ENCODE data around the gene ORMDL3.

ORMDL3 gene

GRCh38 chr17:39938140-39938869 is 10.9 kb upstream of the ORMDL3 start:
- H3K36me3 Mint-ChIP-seq (ENCODE audit: low read depth), result no peaks in the 10 kb centered on the region
- no peaks in the 10 kb centered on the region for H3K27me3 Mint-ChIP-seq
- H3K27ac Mint-ChIP-seq, result no peak overlapping the region
- H3K4me1 Mint-ChIP-seq (ENCODE audit: low read depth), result peaks cover 17% of the 10 kb centered on the region
- no peak overlapping the region for H3K4me3 Mint-ChIP-seq
- no peaks in the 10 kb centered on the region for H3K9me3 Mint-ChIP-seq
- DNase-seq, result no peak

GRCh38 chr17:39937447-39937846 is 10.0 kb upstream of the ORMDL3 start:
- Mint-ChIP-seq H3K4me1 (ENCODE audit: low read depth) (peaks cover 17% of the 10 kb centered on the region), H3K27ac (no peak overlapping the region), H3K9me3 (no peaks in the 10 kb centered on the region), H3K36me3 (ENCODE audit: low read depth) (no peaks in the 10 kb centered on the region), H3K27me3 (no peaks in the 10 kb centered on the region), H3K4me3 (no peak overlapping the region)
- no peak for DNase-seq

GRCh38 chr17:39935909-39936308 is 8.5 kb upstream of the ORMDL3 start:
- no peaks in the 10 kb centered on the region for H3K36me3 Mint-ChIP-seq (ENCODE audit: low read depth)
- H3K27me3 Mint-ChIP-seq, result no peaks in the 10 kb centered on the region
- H3K4me3 Mint-ChIP-seq, result no peak overlapping the region
- DNase-seq, result no peak
- no peak overlapping the region for H3K27ac Mint-ChIP-seq
- H3K9me3 Mint-ChIP-seq, result no peaks in the 10 kb centered on the region
- H3K4me1 Mint-ChIP-seq (ENCODE audit: low read depth), result peaks cover 16% of the 10 kb centered on the region

DNA sequence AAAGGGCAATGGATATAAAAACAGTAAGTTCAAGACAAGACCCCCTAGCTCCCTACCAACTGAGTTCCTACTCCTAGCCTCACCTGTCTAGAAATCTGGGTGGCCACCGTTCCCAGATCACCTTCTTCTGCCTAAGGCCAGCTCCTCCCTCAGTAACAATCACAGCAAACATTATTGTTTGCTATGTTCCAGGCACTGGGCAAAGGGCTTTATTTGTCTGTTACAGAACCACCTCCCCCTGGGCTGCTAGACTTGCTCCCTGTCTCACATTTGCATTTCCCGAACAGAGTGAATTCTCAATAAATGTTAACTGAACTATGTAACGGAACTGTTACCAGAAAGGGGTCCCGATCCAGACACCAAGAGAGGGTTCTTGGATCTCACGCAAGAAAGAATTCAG is 6.9 kb upstream of the ORMDL3 start:
- Mint-ChIP-seq H3K4me3 (no peak overlapping the region), H3K36me3 (ENCODE audit: low read depth) (no peaks in the 10 kb centered on the region), H3K27me3 (no peaks in the 10 kb centered on the region), H3K4me1 (ENCODE audit: low read depth) (peaks cover 9% of the 10 kb centered on the region), H3K9me3 (no peaks in the 10 kb centered on the region), H3K27ac (no peak overlapping the region)
- no peak for DNase-seq

GRCh38 chr17:39933912-39934311 is 6.5 kb upstream of the ORMDL3 start:
- H3K9me3 Mint-ChIP-seq, result no peaks in the 10 kb centered on the region
- H3K4me3 Mint-ChIP-seq, result no peak overlapping the region
- H3K4me1 Mint-ChIP-seq (ENCODE audit: low read depth), result peaks cover 9% of the 10 kb centered on the region
- no peak overlapping the region for H3K27ac Mint-ChIP-seq
- H3K27me3 Mint-ChIP-seq, result no peaks in the 10 kb centered on the region
- no peaks in the 10 kb centered on the region for H3K36me3 Mint-ChIP-seq (ENCODE audit: low read depth)
- DNase-seq, result no peak

- peaks cover 39% of the 10 kb centered on the region for H3K4me1 Mint-ChIP-seq (ENCODE audit: low read depth)
- no peak for DNase-seq
- H3K4me3 Mint-ChIP-seq, result no peak overlapping the region
- H3K36me3 Mint-ChIP-seq (ENCODE audit: low read depth), result peaks cover 24% of the 10 kb centered on the region
- H3K27me3 Mint-ChIP-seq, result no peaks in the 10 kb centered on the region
- no peaks in the 10 kb centered on the region for H3K9me3 Mint-ChIP-seq
- H3K27ac Mint-ChIP-seq, result peak overlapping the region; percentile 9
These were observed 2.4 kb upstream of the ORMDL3 start for GRCh38 chr17:39929646-39930407.

DNA sequence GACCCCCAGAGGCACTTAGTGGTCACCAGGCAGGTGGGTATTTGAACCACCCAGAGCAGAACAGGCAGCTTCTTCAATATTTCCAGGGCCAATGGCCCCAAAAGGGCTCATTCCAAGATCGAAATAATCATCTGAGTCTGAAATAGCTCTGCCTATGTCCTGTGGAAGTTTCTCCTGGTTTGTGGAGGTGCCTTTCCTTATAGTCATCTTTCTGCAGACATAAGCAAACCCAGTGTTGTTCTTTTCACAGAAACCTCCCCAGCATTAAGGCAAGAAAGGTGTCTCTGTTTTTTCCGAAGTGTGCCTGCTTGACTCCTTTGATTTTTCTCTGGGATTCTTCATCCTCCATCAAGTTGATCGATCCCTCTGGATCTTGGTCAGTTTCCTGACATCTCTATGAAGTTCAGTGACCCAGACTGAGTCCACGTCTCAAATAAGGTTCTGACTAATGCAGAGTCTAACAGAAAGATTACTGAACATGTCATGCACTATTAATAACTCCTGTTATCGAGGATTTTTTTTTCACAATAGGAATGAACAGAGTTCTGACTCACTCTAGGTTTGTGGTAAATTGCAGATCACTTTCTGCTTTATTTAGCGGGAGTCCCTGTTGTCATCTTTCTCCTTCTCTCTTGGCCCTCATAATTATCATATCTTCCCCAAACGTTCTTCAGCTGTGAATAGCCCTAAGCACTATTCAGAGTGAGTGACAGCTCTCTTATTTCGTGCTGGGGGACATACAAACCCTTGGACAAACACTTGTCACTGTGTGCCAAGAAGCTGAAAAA is 1.7 kb upstream of the ORMDL3 start:
- H3K4me3 Mint-ChIP-seq, result peak overlapping the region; percentile 86
- no peak for DNase-seq
- H3K27ac Mint-ChIP-seq, result peak overlapping the region; percentile 93
- H3K27me3 Mint-ChIP-seq, result no peaks in the 10 kb centered on the region
- H3K4me1 Mint-ChIP-seq (ENCODE audit: low read depth), result peaks cover 47% of the 10 kb centered on the region
- peaks cover 32% of the 10 kb centered on the region for H3K36me3 Mint-ChIP-seq (ENCODE audit: low read depth)
- H3K9me3 Mint-ChIP-seq, result no peaks in the 10 kb centered on the region

DNA sequence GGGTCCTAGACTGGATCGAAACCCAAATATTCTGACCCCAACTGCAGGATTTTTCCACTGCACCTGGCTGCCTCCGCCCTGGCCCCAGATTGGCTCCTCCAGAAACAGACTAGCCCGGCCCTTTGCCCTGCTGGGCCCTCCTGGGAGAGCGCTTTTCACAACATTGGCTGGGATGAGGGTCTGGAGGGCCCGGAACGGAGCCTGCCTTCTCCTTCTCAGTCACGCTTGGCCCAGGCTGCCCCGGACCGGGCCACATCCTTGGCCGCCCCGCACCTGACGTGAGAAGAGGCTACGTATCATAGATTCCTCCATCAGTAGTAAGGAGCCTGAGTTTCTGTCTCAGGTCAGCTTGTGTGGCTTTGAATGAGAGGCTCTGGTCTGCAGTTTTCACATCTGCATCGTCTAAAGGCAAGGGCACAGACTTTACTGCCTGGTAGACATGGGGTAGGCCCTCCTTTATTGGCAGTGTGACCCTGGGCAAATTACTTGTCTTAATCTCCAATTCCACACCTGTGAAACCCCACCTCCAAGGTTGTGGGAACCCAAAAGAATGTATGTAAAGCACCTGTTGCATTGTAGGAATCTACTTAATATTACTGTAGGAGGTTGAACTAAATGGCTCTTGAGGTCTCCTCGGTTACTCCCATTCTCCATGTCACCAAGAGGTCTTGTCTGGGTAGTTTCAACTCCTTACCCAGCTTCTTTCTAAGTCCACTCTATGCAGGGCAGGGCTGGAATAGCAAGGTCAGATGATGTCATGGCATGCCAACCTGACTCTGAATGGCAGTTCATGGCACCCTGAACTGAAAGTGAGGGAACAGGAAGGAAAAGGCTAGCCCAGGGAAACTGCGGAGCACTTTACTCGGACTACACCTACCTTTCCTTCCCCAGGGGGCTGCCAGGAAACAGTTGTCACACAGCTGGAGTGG is 792 bp upstream of the ORMDL3 start:
- no peak for DNase-seq
- H3K4me3 Mint-ChIP-seq, result peak overlapping the region; percentile 86
- H3K27ac Mint-ChIP-seq, result peak overlapping the region; percentile 93
- H3K4me1 Mint-ChIP-seq (ENCODE audit: low read depth), result peaks cover 54% of the 10 kb centered on the region
- peaks cover 40% of the 10 kb centered on the region for H3K36me3 Mint-ChIP-seq (ENCODE audit: low read depth)
- H3K9me3 Mint-ChIP-seq, result no peaks in the 10 kb centered on the region
- no peaks in the 10 kb centered on the region for H3K27me3 Mint-ChIP-seq

DNA sequence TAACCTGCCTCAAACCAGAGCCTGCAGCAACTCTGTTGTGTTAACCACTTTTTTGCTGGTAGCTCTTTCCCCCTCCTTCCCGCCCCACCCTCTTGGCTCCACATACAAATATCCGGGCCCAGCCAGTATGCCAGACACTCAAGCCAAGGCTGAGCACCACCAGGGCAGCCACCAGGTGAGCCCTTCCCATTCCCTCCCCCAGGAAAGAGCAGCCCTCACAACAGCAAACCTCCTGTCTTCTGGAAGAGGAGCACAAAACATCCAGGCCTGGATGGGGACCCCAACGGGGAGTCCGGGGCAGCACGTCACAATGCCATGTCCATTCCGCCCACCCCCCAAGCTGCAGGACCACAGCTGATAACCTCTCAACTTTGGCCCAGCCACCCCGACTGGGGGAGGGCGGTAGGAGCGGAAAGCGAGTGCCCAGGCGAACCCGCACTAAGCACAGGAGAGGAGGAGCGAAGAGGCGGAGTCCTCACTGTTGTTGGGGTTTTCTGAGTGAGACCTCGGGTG is 757 bp downstream of the ORMDL3 start:
- Mint-ChIP-seq H3K9me3 (no peaks in the 10 kb centered on the region), H3K4me1 (ENCODE audit: low read depth) (peaks cover 69% of the 10 kb centered on the region), H3K4me3 (peak overlapping the region; percentile 86), H3K36me3 (ENCODE audit: low read depth) (peaks cover 56% of the 10 kb centered on the region), H3K27me3 (no peaks in the 10 kb centered on the region), H3K27ac (peak overlapping the region; percentile 93)
- DNase-seq, result peak; percentile 71

DNA sequence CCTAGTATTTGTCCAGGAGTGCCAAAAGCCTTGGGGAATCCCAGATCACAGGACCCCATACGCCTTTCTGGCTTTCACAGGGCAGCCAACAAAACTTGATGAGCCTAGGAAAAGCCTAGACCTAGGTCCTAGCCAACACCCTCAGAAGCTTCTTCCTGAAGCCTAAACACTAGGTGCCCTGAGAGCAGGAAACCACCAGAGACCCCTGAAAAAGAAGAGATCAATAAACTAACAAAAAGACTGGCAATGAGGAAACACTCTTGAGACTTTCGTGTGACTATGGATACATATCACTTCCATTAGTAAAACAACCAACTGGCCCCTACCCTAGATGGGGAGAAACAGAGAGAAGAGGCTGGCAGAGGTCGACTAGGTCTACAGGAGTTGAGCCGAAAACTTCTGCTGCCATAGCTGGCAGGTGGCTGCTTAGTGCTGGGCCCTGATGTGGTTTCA is 1.2 kb downstream of the ORMDL3 start:
- Mint-ChIP-seq H3K9me3 (no peaks in the 10 kb centered on the region), H3K36me3 (ENCODE audit: low read depth) (peaks cover 61% of the 10 kb centered on the region), H3K4me1 (ENCODE audit: low read depth) (peaks cover 74% of the 10 kb centered on the region), H3K27ac (peak overlapping the region; percentile 93), H3K27me3 (no peaks in the 10 kb centered on the region), H3K4me3 (peak overlapping the region; percentile 86)
- DNase-seq, result no peak

DNA sequence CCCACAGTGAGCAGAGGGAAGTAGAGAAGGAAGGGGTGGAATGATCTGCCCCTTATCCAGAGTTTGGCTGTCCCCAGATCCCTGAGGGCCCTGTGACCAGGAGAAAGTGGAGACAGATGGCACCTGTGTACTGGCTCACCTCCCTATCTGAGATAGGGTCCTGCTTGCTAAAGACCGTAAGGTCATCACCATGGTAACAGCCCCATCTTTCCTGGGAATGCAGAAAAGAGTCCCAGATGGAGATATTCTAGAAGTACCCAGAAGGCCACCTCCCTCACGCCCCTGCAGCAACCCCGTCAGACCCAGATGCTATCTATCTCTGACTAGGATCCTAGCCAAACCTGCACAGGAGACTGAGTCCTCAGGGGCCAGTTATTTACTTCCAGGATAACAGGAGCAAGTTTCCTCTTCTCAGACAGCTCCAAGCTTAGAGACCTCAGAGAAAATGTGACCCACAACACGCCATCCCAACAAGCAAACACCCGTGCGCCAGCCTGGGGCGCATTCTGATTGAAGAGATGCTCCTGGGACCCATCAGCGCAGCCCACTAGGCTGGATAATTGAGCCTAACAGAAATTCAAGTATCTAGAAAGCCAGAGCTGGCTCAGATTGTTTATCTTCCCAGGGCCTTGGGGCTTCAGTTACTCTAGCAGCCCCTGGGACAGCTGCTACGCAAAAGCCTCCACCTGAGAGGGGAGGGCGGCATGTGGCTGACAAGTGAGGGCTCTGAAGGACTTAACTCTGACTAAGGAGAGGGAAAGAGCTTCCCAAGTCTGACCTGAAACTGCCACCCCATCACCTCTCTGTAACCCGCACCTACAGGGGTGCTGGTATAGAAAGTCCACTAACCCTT is 1.9 kb downstream of the ORMDL3 start:
- Mint-ChIP-seq H3K36me3 (ENCODE audit: low read depth) (peaks cover 67% of the 10 kb centered on the region), H3K27ac (peak overlapping the region; percentile 93), H3K9me3 (no peaks in the 10 kb centered on the region), H3K4me1 (ENCODE audit: low read depth) (peaks cover 80% of the 10 kb centered on the region), H3K27me3 (no peaks in the 10 kb centered on the region), H3K4me3 (peak overlapping the region; percentile 86)
- DNase-seq, result no peak

GRCh38 chr17:39924691-39925055 is 2.7 kb downstream of the ORMDL3 start:
- Mint-ChIP-seq H3K4me1 (ENCODE audit: low read depth) (peaks cover 86% of the 10 kb centered on the region), H3K27me3 (no peaks in the 10 kb centered on the region), H3K9me3 (no peaks in the 10 kb centered on the region), H3K27ac (peak overlapping the region; percentile 93), H3K4me3 (peak overlapping the region; percentile 86), H3K36me3 (ENCODE audit: low read depth) (peaks cover 73% of the 10 kb centered on the region)
- no peak for DNase-seq
